Small intestine (tissue), 7 donors: Measurements from ENCODE around the gene SCGB1C1. TPM values are rescaled to one million over a fixed set of nuclear protein-coding genes. Genes with fewer than 3 reads are reported as not detected.

ENCODE experiments used
- DNase-seq, 2 donors: peaks; one replicate each; pipeline versions ENCODE4 v3.0.0 to v3.0.0-alpha.2; 2013
- FAIRE-seq: peaks from 2 replicates; lab custom pipeline; 2012; peaks lifted over from hg19 to GRCh38; lab: Jason Lieb, UNC
- H3K27ac ChIP-seq, 3 donors: one replicate each; pipeline ENCODE4 v1.5.1; 2013; ENCODE audit warnings: low read length in 2 of 3, mild to moderate bottlenecking in 2 of 3, control low read depth in 1 of 3, inconsistent platforms in 1 of 3, low read depth in 1 of 3, moderate library complexity in 1 of 3
- H3K27me3 ChIP-seq, 3 donors: one replicate each; pipeline ENCODE4 v1.6.1; 2013; ENCODE audit warnings: low read length in 3 of 3, inconsistent platforms in 1 of 3; ENCODE audit not compliant: control insufficient read depth in 3 of 3, insufficient read depth in 3 of 3
- H3K36me3 ChIP-seq, 3 donors: one replicate each; pipeline ENCODE4 v1.6.1; 2013; ENCODE audit warnings: low read length in 3 of 3, inconsistent platforms in 1 of 3, low read depth in 1 of 3, mild to moderate bottlenecking in 1 of 3, moderate library complexity in 1 of 3; ENCODE audit not compliant: control insufficient read depth in 3 of 3, insufficient read depth in 2 of 3
- H3K4me1 ChIP-seq, 3 donors: one replicate each; pipeline ENCODE4 v1.6.1; 2013; ENCODE audit warnings: low read length in 2 of 3, inconsistent platforms in 1 of 3, low read depth in 1 of 3, mild to moderate bottlenecking in 1 of 3, moderate library complexity in 1 of 3; ENCODE audit not compliant: control insufficient read depth in 3 of 3, insufficient read depth in 2 of 3
- H3K4me3 ChIP-seq, 3 donors: one replicate each; pipeline ENCODE4 v1.5.1; 2013; ENCODE audit warnings: low read length in 3 of 3, control low read depth in 1 of 3, inconsistent platforms in 1 of 3, low read depth in 1 of 3, mild to moderate bottlenecking in 1 of 3, moderate library complexity in 1 of 3
- H3K9me3 ChIP-seq, 2 donors: one replicate each; pipeline ENCODE4 v1.6.1; 2013; ENCODE audit warnings: low read depth in 1 of 2, low read length in 1 of 2; ENCODE audit not compliant: control insufficient read depth in 2 of 2, insufficient read depth in 1 of 2
- WGBS, 3 donors: extraction: QIAGEN DNeasy Blood & Tissue Kit; methylation state at CpG; one replicate each; pipeline ENCODE4 v1.1.7; 2013; 5-methylcytosine and 5-hydroxymethylcytosine counted together
- polyA plus RNA-seq, 4 donors: library from polyadenylated mRNA; stranded (reverse) in 3 of 4; unstranded in 1 of 4; fragments of 200-250 nt in 3 of 4; fragments of 120-200 nt in 1 of 4; gene quantifications; one replicate each; pipeline versions ENCODE4 v1.2.1 to v1.2.3, GENCODE V29; 2013
- donor health status: healthy with polysubstance abuse.
- donor health status: control.
- donor health status: control.
- donor health status: Bipolar disorder and iron deficiency.
- donor health status: healthy.

SCGB1C1 gene
- polyA plus RNA-seq, 4 donors, result not detected

DNA sequence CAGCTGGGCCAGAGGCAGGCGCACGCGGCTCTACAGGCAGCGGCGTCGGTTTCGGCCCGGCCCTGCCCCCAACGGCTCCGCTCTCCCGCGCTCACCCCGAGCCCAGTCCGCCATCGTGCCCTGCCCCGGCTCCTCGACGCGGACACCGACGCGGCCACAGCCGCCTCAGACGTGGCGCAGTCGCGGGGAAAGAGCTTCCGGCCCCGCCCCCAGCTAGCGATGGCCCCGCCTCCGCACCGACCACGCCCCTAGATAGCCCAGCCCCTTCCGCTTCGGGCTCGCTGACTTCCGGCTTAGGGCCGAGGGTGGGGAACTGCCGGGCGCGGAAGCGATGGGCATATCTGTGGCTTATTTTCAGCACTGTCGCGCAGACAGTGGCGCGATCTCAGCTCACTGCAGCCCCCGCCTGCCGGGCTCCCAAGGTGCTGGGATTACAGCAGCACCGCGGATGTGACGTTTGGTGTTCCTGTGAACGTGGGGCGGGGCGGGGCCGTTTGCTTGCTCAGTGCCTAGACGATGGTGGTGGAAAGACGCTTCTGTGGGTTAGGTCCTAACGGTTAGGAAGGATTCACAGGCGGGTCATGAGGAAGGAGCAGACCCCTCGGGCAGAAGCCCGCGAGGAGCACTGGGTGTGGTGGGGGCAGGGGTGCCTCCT is 14.5 kb downstream of the SCGB1C1 start, which contains the start of the genes BET1L and RIC8A:
Gene BET1L, minus strand, starts transcription at position 192 of the 655 bp plus-strand sequence. Its CDS starts 78 bp downstream, at position 114.
Gene RIC8A, plus strand, starts transcription at position 501 of the 655 bp plus-strand sequence. CDS start 1,147 bp downstream, outside the sequence.
- peaks cover 0 to 69% (median 12%) of the 10 kb centered on the region in 3 donors for H3K36me3 ChIP-seq
- peaks cover 3 to 28% (median 9%) of the 10 kb centered on the region in 3 donors for H3K4me1 ChIP-seq
- no peaks in the 10 kb centered on the region for H3K27me3 ChIP-seq
- peak; percentile 98 for DNase-seq
- H3K4me3 ChIP-seq, result peak within 1 kb of the TSS; percentile 92 to 97 (median 95)
- H3K27ac ChIP-seq, result peak within 1 kb of the TSS; percentile 98 to 100 (median 98)
- no peak for FAIRE-seq
- H3K9me3 ChIP-seq, result no peaks in the 10 kb centered on the region
- WGBS, 3 donors, result 0% methylated on average over 48 to 63 of the region's 63 CpGs

- H3K9me3 ChIP-seq, result no peaks in the 10 kb centered on the region
- peak overlapping the region; percentile 98 to 100 (median 98) for H3K27ac ChIP-seq
- H3K36me3 ChIP-seq, result peaks cover 4 to 70% (median 16%) of the 10 kb centered on the region in 3 donors
- DNase-seq (no peak), FAIRE-seq (no peak)
- H3K4me3 ChIP-seq, result peak overlapping the region; percentile 74 to 97 (median 92)
- H3K27me3 ChIP-seq, result no peaks in the 10 kb centered on the region
- WGBS, 3 donors, result 0% methylated on average over 27 of the region's 27 CpGs
- H3K4me1 ChIP-seq, result peaks cover 2 to 28% (median 9%) of the 10 kb centered on the region in 3 donors
These were observed 14.9 kb downstream of the SCGB1C1 start for GRCh38 chr11:207863-208180.

DNA sequence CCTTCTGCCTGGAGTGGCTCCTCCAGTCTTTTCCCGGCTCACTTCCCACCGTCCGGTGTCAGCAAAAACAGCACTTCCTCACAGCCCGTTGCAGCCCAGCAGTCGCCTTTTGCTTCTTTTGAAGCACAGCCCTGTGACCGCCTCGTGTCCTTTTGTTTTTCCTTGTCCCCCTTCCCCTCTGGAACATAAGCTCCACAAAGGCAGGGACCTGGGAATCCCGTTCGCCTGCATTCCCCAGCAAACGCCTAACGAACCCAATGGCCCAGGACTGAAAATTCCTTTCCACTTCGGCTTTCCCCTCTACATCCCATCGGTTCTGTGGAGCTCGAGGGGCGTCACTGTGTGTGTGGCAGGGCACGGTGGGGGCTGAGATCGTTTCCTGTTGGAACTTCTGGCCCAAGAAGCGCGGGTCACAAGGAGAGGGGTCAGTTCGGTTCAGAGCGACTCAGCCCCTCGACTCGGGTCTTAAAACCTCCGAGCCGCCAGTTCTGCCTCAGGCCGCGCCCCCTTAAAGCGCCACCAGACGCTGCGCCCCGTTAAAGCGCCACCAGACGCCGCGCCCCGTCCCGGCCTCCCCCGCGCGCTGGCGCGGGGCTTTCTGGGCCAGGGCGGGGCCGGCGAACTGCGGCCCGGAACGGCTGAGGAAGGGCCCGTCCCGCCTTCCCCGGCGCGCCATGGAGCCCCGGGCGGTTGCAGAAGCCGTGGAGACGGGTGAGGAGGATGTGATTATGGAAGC is 15.5 kb downstream of the SCGB1C1 start:
- WGBS, 3 donors, result 0% methylated on average over 56 to 57 of the region's 57 CpGs
- Histone ChIP-seq H3K4me3 (peak overlapping the region; percentile 74 to 97 (median 92)), H3K27ac (peak overlapping the region; percentile 98 to 100 (median 98)), H3K36me3 (peaks cover 5 to 70% (median 19%) of the 10 kb centered on the region in 3 donors), H3K4me1 (peaks cover 2 to 28% (median 9%) of the 10 kb centered on the region in 3 donors), H3K27me3 (no peaks in the 10 kb centered on the region), H3K9me3 (no peaks in the 10 kb centered on the region)
- DNase-seq, result peak; percentile 85 to 93
- no peak for FAIRE-seq

DNA sequence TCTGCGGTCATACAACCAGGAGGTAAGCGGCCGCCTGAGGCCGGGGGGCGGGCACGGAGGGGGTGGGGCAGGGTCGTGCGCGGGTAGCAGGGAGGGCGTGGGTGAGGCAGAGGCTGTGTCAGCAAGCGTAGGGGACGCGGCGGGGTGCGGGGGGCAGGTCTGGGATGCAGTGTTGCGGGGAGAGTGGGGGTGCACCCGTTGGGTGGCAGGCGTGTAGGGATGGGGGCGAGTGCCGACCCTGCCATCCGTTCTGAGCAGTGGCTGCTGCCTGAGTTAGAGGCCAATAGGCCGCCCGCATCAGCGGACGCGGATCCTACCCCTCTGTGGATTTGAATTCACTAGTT is 16.0 kb downstream of the SCGB1C1 start:
- Histone ChIP-seq H3K9me3 (no peaks in the 10 kb centered on the region), H3K4me3 (peak overlapping the region; percentile 74 to 97 (median 92)), H3K27ac (peak overlapping the region in 2 of 3 donors; percentile 43 to 100), H3K36me3 (peaks cover 5 to 70% (median 19%) of the 10 kb centered on the region in 3 donors), H3K27me3 (no peaks in the 10 kb centered on the region), H3K4me1 (peaks cover 2 to 28% (median 9%) of the 10 kb centered on the region in 3 donors)
- DNase-seq, result no peak
- WGBS, 3 donors, result 0 to 1% (median 1%) methylated on average over 20 to 26 of the region's 26 CpGs
- FAIRE-seq, result no peak

DNA sequence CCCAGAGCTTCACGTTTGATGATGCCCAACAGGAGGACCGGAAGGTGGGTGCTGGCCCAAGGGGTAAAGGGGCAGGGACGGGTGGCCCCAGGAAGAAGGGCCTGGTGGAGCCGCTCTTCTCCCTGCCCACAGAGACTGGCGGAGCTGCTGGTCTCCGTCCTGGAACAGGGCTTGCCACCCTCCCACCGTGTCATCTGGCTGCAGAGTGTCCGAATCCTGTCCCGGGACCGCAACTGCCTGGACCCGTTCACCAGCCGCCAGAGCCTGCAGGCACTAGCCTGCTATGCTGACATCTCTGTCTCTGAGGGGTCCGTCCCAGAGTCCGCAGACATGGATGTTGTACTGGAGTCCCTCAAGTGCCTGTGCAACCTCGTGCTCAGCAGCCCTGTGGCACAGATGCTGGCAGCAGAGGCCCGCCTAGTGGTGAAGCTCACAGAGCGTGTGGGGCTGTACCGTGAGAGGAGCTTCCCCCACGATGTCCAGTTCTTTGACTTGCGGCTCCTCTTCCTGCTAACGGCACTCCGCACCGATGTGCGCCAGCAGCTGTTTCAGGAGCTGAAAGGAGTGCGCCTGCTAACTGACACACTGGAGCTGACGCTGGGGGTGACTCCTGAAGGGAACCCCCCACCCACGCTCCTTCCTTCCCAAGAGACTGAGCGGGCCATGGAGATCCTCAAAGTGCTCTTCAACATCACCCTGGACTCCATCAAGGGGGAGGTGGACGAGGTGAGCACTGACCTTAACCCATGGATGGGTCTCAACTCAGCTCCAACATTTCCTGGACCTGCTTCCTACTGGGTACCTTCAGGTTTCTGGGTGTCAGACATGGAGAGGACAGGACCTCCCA is 16.6 kb downstream of the SCGB1C1 start:
- Histone ChIP-seq H3K27me3 (no peaks in the 10 kb centered on the region), H3K9me3 (no peaks in the 10 kb centered on the region), H3K27ac (peak overlapping the region in 2 of 3 donors; percentile 43 to 100), H3K4me1 (peaks cover 2 to 28% (median 9%) of the 10 kb centered on the region in 3 donors), H3K36me3 (peaks cover 11 to 70% (median 17%) of the 10 kb centered on the region in 3 donors), H3K4me3 (peak overlapping the region; percentile 74 to 97 (median 92))
- DNase-seq, result no peak
- FAIRE-seq, result no peak
- WGBS, 3 donors, result 49 to 51% (median 49%) methylated on average over 29 of the region's 29 CpGs

DNA sequence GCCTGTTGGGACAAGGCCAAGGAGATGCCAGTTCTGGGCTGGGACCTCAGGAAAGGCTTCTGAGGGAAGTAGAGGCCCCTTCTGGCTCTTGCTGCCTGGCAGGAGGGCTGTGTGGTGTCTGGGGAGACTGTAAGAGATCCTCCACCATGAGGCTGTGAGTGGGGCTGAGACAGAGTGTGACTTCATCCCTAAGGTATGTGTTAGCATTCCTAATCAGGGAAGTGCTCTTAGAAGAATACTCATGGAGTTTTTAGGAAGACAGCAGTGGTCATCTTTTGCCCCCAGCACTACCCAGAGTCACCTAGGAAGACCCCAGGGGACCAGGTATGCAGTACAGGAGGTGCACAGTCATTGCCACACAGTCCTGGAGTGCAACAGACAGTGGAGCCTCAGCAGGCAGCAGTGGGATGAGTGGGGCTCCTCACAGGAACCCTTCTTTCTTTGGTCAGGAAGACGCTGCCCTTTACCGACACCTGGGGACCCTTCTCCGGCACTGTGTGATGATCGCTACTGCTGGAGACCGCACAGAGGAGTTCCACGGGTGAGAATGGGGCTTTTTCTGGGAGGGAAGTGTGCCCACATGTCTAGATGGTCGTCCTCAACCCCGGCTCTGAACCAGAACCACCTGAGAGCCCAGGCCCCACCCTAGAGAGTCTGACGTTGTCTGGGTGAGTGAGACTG is 17.4 kb downstream of the SCGB1C1 start:
- WGBS, 3 donors, result 86 to 88% (median 86%) methylated on average over 9 of the region's 9 CpGs
- Histone ChIP-seq H3K4me1 (peaks cover 2 to 26% (median 9%) of the 10 kb centered on the region in 3 donors), H3K27me3 (no peaks in the 10 kb centered on the region), H3K27ac (no peak overlapping the region), H3K4me3 (peak overlapping the region in 1 of 3 donors; percentile 97), H3K36me3 (peaks cover 13 to 69% (median 14%) of the 10 kb centered on the region in 3 donors), H3K9me3 (no peaks in the 10 kb centered on the region)
- FAIRE-seq, result no peak
- no peak for DNase-seq

DNA sequence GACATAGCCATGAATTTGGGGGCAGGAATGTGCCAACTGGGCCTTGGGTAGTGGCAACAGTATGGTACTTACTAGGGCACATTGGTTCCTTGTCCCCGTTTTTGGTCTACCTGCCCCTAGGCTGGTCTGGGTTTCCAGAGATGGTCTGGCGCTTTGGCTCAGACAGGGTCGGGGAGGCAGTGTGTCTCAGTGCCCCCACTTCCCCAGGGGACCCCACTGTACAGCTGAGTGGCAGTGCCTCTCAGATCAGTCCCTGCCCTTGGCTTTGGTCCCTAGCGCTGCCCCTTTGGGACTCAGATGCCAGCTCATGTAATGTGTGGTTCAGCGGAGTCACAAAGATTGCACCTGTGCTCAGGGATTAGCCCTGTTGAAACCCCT is 17.9 kb downstream of the SCGB1C1 start:
- no peaks in the 10 kb centered on the region for H3K9me3 ChIP-seq
- H3K27me3 ChIP-seq, result no peaks in the 10 kb centered on the region
- H3K27ac ChIP-seq, result no peak overlapping the region
- 91 to 96% (median 93%) methylated on average over 5 of the region's 5 CpGs for WGBS, 3 donors
- H3K4me1 ChIP-seq, result peaks cover 2 to 20% (median 8%) of the 10 kb centered on the region in 3 donors
- no peak for FAIRE-seq
- no peak overlapping the region for H3K4me3 ChIP-seq
- H3K36me3 ChIP-seq, result peaks cover 13 to 69% (median 19%) of the 10 kb centered on the region in 3 donors
- DNase-seq, result no peak
